ENCODE measurements around the gene APOBEC3A.
A peak's percentile ranks its signal among the peaks of the same experiment; 100 is the strongest.
"Not testable (repeated sequence)": the region's sequence is repeated elsewhere in the genome, so short reads cannot be mapped to it uniquely, and the experiment has no call there.

Gene APOBEC3A

GRCh38 chr22:38981005-38981991 lies 23.9 kb downstream of the APOBEC3A start:
- peak; percentile 31 for DNase-seq (ENCODE audit: low read depth)

- DNase-seq (ENCODE audit: low read depth) = peak; percentile 96
Observed at GRCh38 chr22:38981992-38982927, 24.9 kb downstream of the APOBEC3A start, which contains the start of gene APOBEC3B. Gene APOBEC3B (plus strand): TSS chr22:38982347. CDS start chr22:38982454, 107 bp downstream.

- DNase-seq (ENCODE audit: low read depth) = no peak
Observed at GRCh38 chr22:38984224-38984623, 26.8 kb downstream of the APOBEC3A start.

GRCh38 chr22:38984784-38985757 lies 27.7 kb downstream of the APOBEC3A start:
- DNase-seq (ENCODE audit: low read depth) = peak; percentile 30

GRCh38 chr22:38986629-38987028 lies 29.2 kb downstream of the APOBEC3A start:
- no peak for DNase-seq (ENCODE audit: low read depth)

- DNase-seq (ENCODE audit: low read depth) = no peak
Observed at GRCh38 chr22:38987171-38987895, 29.9 kb downstream of the APOBEC3A start.

GRCh38 chr22:38989466-38989865 lies 32.1 kb downstream of the APOBEC3A start:
- DNase-seq (ENCODE audit: low read depth) = no peak

- not testable (repeated sequence) for DNase-seq (ENCODE audit: low read depth)
Observed at GRCh38 chr22:38992871-38993371, 35.5 kb downstream of the APOBEC3A start.

- DNase-seq (ENCODE audit: low read depth) = no peak
Observed at GRCh38 chr22:38996105-38996504, 38.7 kb downstream of the APOBEC3A start.

GRCh38 chr22:38997518-38997917 lies 40.1 kb downstream of the APOBEC3A start:
- DNase-seq (ENCODE audit: low read depth) = no peak

GRCh38 chr22:39003165-39003638 lies 45.8 kb downstream of the APOBEC3A start:
- DNase-seq (ENCODE audit: low read depth) = peak; percentile 86

- no peak for DNase-seq (ENCODE audit: low read depth)
Observed at GRCh38 chr22:39007177-39007576, 49.8 kb downstream of the APOBEC3A start.

GRCh38 chr22:39008271-39008850 lies 51.0 kb downstream of the APOBEC3A start:
- DNase-seq (ENCODE audit: low read depth) = not testable (repeated sequence)

- DNase-seq (ENCODE audit: low read depth) = no peak
Observed at GRCh38 chr22:39010946-39011345, 53.5 kb downstream of the APOBEC3A start.

Measured in iris pigment epithelial cell (primary cell).